NCI-H2081 (cell line): Measurements from ENCODE around the gene MASP1.

ENCODE experiments used
- DNase-seq, 2 experiments: peaks; one replicate each; lab custom pipeline; 2025; lab: John Stamatoyannopoulos, UW

The MASP1 gene

GRCh38 chr3:187291512-187292132, at the start of gene MASP1:
Gene MASP1 (minus strand): TSS chr3:187291737. CDS start chr3:187291632, 105 bp downstream.
- no peak for DNase-seq

- no peak for DNase-seq
Observed at GRCh38 chr3:187340578-187340977, 49.0 kb upstream of the MASP1 start.

- DNase-seq: no peak
Observed at GRCh38 chr3:187336322-187336721, 44.8 kb upstream of the MASP1 start.

- no peak for DNase-seq
Observed at GRCh38 chr3:187334904-187335303, 43.4 kb upstream of the MASP1 start.

GRCh38 chr3:187328691-187329090, 37.2 kb upstream of the MASP1 start:
- no peak for DNase-seq

- DNase-seq: no peak
Observed at GRCh38 chr3:187327845-187328244, 36.3 kb upstream of the MASP1 start.

GRCh38 chr3:187325632-187326031, 34.1 kb upstream of the MASP1 start:
- no peak for DNase-seq

GRCh38 chr3:187323091-187323490, 31.6 kb upstream of the MASP1 start:
- no peak for DNase-seq

- DNase-seq: no peak
Observed at GRCh38 chr3:187322291-187322690, 30.8 kb upstream of the MASP1 start.

- no peak for DNase-seq
Observed at GRCh38 chr3:187321766-187322165, 30.2 kb upstream of the MASP1 start.

- DNase-seq: peak; percentile 44 to 53
Observed at GRCh38 chr3:187319699-187320302, 28.3 kb upstream of the MASP1 start.

- DNase-seq: peak; percentile 36 to 59
Observed at GRCh38 chr3:187318819-187319616, 27.5 kb upstream of the MASP1 start.

GRCh38 chr3:187315872-187316271, 24.3 kb upstream of the MASP1 start:
- DNase-seq: no peak

GRCh38 chr3:187314176-187314575, 22.6 kb upstream of the MASP1 start:
- no peak for DNase-seq

- no peak for DNase-seq
Observed at GRCh38 chr3:187310954-187311470, 19.5 kb upstream of the MASP1 start.

- no peak for DNase-seq
Observed at GRCh38 chr3:187310226-187310625, 18.7 kb upstream of the MASP1 start.

GRCh38 chr3:187305881-187306280, 14.3 kb upstream of the MASP1 start:
- no peak for DNase-seq

- DNase-seq: no peak
Observed at GRCh38 chr3:187299611-187300010, 8.1 kb upstream of the MASP1 start.

- DNase-seq: no peak
Observed at GRCh38 chr3:187296911-187297310, 5.4 kb upstream of the MASP1 start.

GRCh38 chr3:187296058-187296457, 4.5 kb upstream of the MASP1 start:
- DNase-seq: no peak

GRCh38 chr3:187295316-187296034, 3.9 kb upstream of the MASP1 start:
- DNase-seq: no peak
